ENCODE results near the gene QPCT.

The QPCT gene

GRCh38 chr2:37324786-37325624, 19.4 kb upstream of the QPCT start, which contains the start of gene PRKD3:
Gene PRKD3 (minus strand): TSS chr2:37324833. CDS start chr2:37316524, 8,309 bp downstream.
- FAIRE-seq (no peak), DNase-seq (ENCODE audit: low spot score) (peak; percentile 10)

- DNase-seq (ENCODE audit: low spot score) (no peak), FAIRE-seq (no peak)
Measured at GRCh38 chr2:37325625-37326071, 18.8 kb upstream of the QPCT start.

DNA sequence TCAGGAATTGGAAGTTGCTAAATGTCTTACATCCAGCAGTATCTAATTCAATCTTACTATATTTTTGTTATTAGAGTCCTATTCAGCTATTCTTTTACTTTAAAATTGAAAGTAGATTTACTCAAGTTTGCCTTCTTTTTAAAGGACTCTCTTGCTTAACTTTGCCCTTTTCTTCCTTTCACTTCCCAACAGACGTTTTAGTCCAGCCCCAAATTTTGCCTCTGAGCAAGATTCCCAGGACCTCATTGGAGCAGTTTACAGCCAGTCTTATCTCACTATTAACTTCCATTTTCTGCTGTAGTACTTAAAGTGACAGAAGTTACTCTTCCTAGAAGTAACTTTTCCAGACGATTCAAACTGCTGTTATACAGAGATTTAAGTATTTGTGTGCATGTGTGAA, 18.1 kb upstream of the QPCT start:
- FAIRE-seq (no peak), DNase-seq (ENCODE audit: low spot score) (no peak)

DNA sequence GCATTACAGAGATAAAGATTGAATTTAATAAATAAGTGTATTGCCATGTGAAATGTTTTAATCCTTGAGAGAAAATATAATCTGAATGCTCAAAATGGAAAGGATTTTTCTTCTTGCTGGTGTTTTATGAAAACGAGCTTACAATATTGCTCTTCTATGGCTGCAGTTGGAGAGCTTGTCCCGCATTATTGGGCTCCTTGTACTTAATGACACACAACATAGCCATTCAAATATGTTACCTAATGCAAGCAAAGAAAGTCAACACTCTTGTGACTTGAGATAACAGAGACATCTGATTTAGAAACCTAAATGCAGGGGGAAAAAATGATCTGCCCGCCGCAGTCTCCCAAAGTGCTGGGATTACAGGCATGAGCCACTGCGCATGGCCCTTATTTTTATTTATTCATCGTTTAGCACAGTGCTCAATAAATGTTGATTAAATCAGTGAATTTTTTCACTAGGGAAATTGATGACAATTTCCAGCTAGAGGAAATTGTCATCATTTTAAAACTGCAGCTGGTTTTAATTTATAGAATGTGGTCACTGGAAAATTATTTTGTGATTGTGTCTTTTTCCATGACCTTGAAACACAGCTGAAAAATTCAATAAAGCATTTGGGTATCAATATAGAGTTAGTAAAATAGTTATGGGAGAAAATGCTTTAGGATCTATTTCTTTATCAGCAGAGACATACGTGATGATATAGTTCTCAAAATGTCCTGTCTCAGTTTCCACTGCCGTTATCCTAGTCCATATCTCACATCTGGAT, 17.4 kb upstream of the QPCT start:
- no peak for DNase-seq (ENCODE audit: low spot score)
- no peak for FAIRE-seq

DNA sequence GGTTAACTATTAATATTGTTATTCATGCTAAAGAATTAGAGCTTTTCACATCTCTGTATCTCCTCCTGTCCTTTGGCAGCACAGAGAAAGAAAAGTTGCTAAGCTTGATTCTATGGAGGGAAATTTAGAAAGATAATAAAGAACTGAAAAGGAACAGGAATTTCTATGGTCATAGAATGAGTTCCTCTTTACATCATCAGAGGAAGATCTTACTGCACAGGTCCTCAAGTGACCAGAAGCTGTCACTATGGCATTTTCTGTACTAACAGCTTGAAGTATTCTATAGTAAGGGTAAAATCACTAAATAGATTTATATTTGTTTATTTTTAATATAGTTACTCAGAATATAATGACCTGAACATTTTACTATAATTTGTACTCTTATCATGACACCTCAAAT, 13.7 kb upstream of the QPCT start:
- FAIRE-seq = no peak
- no peak for DNase-seq (ENCODE audit: low spot score)

DNA sequence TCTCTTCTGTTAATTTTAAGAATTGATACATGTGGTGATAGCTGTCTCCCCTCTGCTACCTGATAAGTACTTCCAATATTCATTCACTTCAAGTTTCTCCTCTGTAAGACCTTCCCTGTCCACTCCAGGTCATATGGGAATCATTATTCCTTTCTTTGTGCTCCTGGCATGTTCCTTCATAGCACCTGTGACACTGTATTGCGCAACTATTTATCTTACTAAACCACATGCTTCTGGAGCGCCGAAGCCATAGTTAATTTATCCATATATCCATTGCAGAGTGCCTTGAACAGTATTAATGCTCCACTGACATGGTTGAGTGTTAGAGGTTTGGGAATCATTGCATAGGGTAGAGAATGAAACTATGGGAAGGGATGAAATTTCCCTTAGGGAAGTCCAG, 11.9 kb upstream of the QPCT start:
- no peak for FAIRE-seq
- DNase-seq (ENCODE audit: low spot score) = no peak

DNA sequence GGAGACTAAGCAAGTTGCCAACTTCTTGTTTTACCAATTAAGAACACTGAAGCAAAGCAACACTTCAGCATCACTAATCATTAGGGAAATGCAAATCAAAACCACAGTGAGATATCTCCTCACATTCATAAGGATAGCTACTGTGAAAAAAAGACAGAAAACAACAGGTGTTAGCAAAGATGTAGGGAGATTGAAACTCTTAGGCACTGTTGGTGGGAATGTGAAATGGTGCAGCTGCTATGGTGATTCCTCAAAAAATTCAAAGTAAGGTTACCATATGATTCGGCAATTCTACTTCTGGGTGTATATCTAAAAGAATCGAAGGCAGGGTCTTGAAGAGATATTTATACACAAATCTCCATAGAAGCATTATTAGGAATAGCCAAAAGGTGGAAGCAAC, 11.2 kb upstream of the QPCT start:
- FAIRE-seq = no peak
- no peak for DNase-seq (ENCODE audit: low spot score)

GRCh38 chr2:37335604-37336003, 8.8 kb upstream of the QPCT start:
- FAIRE-seq (no peak), DNase-seq (ENCODE audit: low spot score) (no peak)

DNA sequence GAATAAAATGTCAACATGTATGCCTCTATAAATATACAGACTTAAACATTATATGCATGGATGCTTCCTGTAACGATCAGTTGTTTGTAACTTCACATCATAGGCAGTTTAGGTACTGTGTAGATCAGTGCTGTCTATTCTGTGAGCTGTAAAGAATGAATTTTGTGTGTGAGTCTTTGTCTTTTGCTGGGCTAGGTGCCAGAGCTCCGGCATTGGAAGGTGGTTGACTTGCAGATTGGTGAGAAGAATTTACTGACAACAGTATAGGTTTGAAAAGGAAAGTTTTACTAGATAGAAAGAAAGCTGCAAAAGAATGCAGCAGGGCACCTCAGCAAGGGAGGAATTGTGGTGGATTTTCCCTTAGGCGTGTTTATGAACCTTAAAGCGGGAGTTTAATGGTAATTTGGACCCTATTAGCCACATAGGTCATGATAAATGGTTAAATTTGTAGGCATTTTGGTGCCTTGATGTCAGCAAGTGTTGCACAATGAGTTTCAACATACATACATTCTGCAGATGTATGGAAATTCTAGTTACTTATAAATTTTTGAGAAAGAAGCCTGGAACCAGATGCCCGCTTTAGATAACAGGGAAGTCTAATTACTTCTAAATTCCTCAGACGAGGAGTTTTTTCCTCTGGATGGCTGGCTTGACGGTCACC, 6.7 kb upstream of the QPCT start:
- DNase-seq (ENCODE audit: low spot score) = no peak
- FAIRE-seq = no peak

GRCh38 chr2:37338933-37339332, 5.5 kb upstream of the QPCT start:
- DNase-seq (ENCODE audit: low spot score) (no peak), FAIRE-seq (no peak)

DNA sequence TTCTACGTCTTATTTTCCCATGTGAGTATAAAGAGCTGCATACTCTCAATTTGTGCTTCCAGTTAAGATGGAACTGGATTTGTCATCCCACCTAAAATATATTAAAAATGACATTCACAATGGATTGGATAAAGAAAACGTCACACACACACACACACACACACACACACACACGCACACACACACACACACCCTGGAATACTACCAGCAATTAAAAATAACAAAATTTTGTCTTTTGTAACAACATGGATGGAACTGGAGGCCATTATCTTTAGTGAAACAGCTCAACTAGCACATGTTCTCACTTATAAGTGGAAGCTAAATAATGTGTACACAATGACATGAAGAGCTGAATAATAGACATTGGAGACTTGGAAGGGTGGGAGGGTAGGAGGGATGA, 3.8 kb upstream of the QPCT start:
- DNase-seq (ENCODE audit: low spot score) (no peak), FAIRE-seq (no peak)

GRCh38 chr2:37342591-37343220, 1.7 kb upstream of the QPCT start:
- FAIRE-seq = no peak
- no peak for DNase-seq (ENCODE audit: low spot score)

DNA sequence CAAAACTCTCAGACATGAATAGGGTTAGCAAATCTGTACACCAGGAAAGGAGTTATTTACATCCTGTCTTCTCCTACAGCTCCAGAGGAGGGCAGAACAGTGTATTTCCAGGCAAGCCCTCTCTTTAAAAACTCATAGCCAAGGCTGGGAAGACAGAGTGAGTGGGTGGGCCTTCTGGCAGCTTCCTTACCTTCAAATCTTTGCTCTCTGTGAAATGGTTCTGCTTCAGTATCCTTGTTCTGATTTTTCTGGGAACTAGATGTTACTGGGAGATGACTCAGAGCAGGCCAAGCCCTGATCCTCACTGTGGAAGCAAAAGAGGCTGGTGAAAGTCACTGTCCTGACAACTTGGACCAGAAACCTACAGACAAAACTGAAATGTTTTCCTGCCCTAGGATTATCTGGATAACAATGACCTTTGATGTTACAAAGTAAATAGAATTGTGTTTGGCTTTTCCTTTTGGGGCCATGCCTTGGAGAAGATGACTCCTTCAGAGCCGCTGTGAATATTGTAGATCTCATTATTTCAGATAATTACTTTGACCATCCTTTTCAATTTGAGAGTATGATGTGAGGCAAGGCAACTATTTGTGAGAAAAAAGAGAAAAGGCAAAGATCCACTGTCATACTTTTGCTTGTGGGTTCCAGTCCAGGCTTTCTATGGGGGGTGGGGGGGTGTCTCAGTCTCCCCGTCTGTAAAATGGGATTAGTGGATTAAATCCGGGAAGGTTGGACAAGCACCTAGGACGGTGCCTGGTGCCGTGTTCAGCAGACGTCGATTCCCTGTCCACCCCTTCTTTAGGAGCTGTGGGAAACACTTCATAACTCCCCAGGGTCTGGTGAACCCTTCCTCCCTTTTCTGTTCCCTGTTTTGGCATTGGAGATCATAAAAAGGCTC, 644 bp upstream of the QPCT start:
- DNase-seq (ENCODE audit: low spot score) = peak; percentile 49

DNA sequence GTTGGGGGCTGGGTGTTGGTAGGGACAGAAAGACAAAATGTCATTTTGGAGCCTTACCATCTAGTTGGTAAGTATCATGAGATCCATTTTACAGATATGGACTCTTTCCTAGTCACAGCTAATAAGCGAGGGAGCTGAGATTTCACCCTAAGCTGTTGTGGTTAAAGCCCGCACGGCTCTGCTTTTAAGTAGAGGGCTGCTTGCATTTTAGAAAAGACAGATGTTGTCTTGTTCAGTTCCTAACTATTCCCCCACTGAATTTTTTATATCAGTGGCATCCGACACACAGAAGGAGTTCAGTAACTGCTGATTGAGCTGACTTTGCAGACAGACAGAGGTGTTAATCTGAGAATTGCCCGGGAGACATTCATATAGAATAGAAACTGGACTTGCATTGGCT, 3.7 kb downstream of the QPCT start:
- FAIRE-seq = no peak
- DNase-seq (ENCODE audit: low spot score) = no peak

More for the DNA sequence above, 644 bp upstream of the QPCT start:
- FAIRE-seq = peak; percentile 75

DNA sequence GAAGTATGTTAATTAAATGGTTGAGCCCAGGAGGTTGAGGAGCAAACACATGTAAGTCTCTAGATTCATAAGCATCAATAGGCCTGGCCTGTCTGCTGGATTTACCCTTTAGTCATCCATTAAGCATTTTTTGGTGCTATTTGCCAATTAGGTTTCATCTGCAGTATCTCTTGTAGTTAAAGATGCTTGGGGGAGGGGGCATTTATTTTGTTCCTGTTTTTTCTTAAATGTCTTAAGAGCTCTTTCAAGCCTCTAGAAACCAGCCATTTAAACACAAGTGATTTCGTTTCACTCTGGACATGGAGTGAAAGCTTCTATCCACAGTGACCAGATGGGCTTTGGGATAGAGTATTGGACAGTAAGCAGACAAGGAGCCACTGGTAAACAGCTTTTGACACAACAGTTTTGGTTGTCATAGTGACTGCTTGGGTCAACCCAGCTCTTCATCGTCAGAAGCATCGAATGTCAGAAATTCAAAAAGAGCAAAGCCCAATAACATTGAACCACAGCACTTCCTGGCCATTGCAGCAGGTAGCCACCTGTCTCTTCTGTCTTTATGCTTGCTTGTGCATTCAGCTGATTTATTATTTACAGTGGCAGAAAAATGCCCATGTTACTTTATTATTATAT, 4.9 kb downstream of the QPCT start:
- FAIRE-seq = no peak
- no peak for DNase-seq (ENCODE audit: low spot score)

GRCh38 chr2:37350034-37350433, 5.6 kb downstream of the QPCT start:
- peak; percentile 93 for FAIRE-seq
- DNase-seq (ENCODE audit: low spot score) = peak; percentile 87

GRCh38 chr2:37354531-37354930, 10.1 kb downstream of the QPCT start:
- DNase-seq (ENCODE audit: low spot score) = no peak
- no peak for FAIRE-seq

DNA sequence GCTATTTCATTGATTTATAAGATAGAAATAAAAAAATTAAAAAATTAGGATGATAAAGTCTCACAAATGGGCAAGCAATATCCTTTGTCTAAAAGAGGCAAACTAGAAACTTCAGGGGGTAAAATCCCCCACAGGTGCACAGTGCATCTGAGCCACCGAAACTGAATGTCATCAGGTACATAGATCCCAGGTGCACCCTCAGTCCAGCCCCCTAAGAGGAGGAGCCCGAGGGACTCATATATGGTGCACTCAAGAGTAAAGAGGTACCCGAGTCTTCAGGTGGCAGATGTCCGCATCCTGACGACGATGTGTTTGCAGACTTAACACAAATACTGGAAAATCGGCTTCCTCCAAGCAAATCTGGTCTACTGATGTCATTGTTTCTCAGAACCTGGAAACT, 11.3 kb downstream of the QPCT start:
- DNase-seq (ENCODE audit: low spot score) = no peak
- FAIRE-seq = no peak

DNA sequence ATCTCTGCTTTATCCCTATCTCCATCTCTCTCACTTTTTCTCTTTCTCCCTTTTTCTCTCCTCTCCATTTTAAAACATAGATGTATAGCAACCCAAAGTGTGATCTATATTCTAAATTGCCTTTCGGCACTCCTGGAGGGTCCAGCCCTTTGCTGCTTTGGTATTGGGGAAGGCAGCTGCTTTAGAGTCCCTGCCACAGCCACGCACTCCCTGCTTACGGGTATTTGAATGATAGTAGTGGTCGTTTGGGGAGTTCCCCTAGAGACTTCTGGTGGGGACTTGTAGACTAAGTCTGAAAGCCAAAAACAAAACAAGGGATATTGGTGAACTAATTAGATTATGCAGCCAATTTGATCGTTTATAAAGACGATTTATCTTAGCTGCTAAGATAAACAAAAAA, 11.9 kb downstream of the QPCT start:
- FAIRE-seq (no peak), DNase-seq (ENCODE audit: low spot score) (no peak)

DNA sequence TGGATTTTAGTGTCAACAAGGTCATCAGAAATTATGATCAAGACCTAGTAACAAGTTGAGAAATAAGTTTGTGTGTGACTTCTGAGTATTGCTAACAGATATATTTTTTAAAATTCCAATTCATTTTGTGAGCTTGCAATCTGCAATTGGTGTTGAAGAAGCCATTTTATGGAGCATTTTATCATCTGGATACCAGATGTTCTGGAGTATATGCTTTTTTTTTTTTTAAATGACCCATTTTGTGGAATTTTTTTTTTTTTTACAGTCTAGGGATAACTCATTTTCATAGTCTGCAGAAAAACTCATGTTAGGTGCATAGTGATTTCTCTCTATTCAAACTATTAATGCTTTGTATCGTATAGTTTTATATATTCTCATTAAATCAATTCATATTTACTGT, 12.6 kb downstream of the QPCT start:
- DNase-seq (ENCODE audit: low spot score) (no peak), FAIRE-seq (no peak)
